GM23338 (cell line): ENCODE measurements around the gene SERPINA9. TPM values are rescaled to one million over a fixed set of nuclear protein-coding genes. Genes with fewer than 3 reads are reported as not detected.

Experiments used
- ATAC-seq: fragments of 200-7000 bp; cut with Tn5 transposase; 3 replicates; pipeline ENCODE4 v1.9.1; 2020
- DNase-seq: peaks from one replicate; pipeline ENCODE4 v3.0.0-alpha.2; 2015; ENCODE audit warnings: low spot score
- H2AFZ ChIP-seq: fragments of 200-600 bp; sonication (generic); 2 replicates; pipeline ENCODE4 v1.8.0; 2016; ENCODE audit warnings: antibody characterized with exemption, mild to moderate bottlenecking, moderate library complexity
- H3F3A ChIP-seq: fragments of 200-600 bp; sonication (generic); replicated peaks from 2 replicates; pipeline ENCODE4 v1.8.0; 2017; ENCODE audit warnings: antibody characterized with exemption, mixed run types, low read depth
- H3K27ac ChIP-seq: fragments of 200-600 bp; sonication (generic); 2 replicates; pipeline ENCODE4 v1.6.1; 2016; ENCODE audit warnings: low read depth
- H3K27me3 ChIP-seq: fragments of 200-600 bp; sonication (generic); 2 replicates; pipeline ENCODE4 v1.8.0; 2016; ENCODE audit warnings: mild to moderate bottlenecking, mixed run types, moderate library complexity; ENCODE audit not compliant: insufficient read depth
- H3K36me3 ChIP-seq: fragments of 200-600 bp; sonication (generic); 2 replicates; pipeline ENCODE4 v1.8.0; 2016; ENCODE audit warnings: mild to moderate bottlenecking; ENCODE audit not compliant: insufficient read depth
- H3K4me1 ChIP-seq: fragments of 200-600 bp; sonication (generic); 2 replicates; pipeline ENCODE4 v1.8.0; 2016; ENCODE audit warnings: mild to moderate bottlenecking, moderate library complexity; ENCODE audit not compliant: insufficient read depth
- H3K4me2 ChIP-seq: fragments of 200-600 bp; sonication (generic); 2 replicates; pipeline ENCODE4 v1.7.1; 2017; ENCODE audit warnings: mixed run types
- H3K4me3 ChIP-seq: fragments of 200-600 bp; sonication (generic); 2 replicates; pipeline ENCODE4 v1.6.1; 2016; ENCODE audit warnings: mixed run types
- H3K79me2 ChIP-seq: fragments of 200-600 bp; sonication (generic); replicated peaks from 2 replicates; pipeline ENCODE4 v1.8.0; 2017; ENCODE audit warnings: mild to moderate bottlenecking; ENCODE audit not compliant: insufficient read depth
- H3K9me2 ChIP-seq: fragments of 200-600 bp; sonication (generic); 2 replicates; pipeline ENCODE4 v1.8.0; 2017; ENCODE audit not compliant: insufficient read depth
- H4K20me1 ChIP-seq: fragments of 200-600 bp; sonication (generic); replicated peaks from 2 replicates; pipeline ENCODE4 v1.8.0; 2017; ENCODE audit warnings: mild to moderate bottlenecking; ENCODE audit not compliant: insufficient read depth
- H3K27ac Mint-ChIP-seq: 2 replicates; pipeline ENCODE4 v1.8.0; 2020; ENCODE audit warnings: inconsistent platforms, mild to moderate bottlenecking, moderate library complexity, mixed read lengths
- H3K27me3 Mint-ChIP-seq: 3 replicates; pipeline ENCODE4 v1.8.0; 2022; ENCODE audit warnings: low read depth, mild to moderate bottlenecking, moderate library complexity, mixed read lengths, inconsistent platforms; ENCODE audit not compliant: insufficient read depth, poor library complexity
- H3K36me3 Mint-ChIP-seq: 3 replicates; pipeline ENCODE4 v1.8.0; 2021; ENCODE audit warnings: low read depth, mild to moderate bottlenecking, inconsistent platforms, moderate library complexity, mixed read lengths
- H3K4me1 Mint-ChIP-seq: 3 replicates; pipeline ENCODE4 v1.8.0; 2020; ENCODE audit warnings: mild to moderate bottlenecking, inconsistent platforms, mixed read lengths
- H3K4me3 Mint-ChIP-seq: 3 replicates; pipeline ENCODE4 v1.8.0; 2021; ENCODE audit warnings: moderate library complexity, mild to moderate bottlenecking, inconsistent platforms, mixed read lengths
- H3K9me3 Mint-ChIP-seq: 3 replicates; pipeline ENCODE4 v1.8.0; 2020; ENCODE audit warnings: moderate library complexity, mild to moderate bottlenecking, inconsistent platforms, mixed read lengths
- CREB1 ChIP-seq: fragments of 250-450 bp; sonication (Bioruptor Pico); IDR thresholded peaks from 2 replicates; pipeline ENCODE4 v1.5.0; 2020; ENCODE audit warnings: low read depth, mild to moderate bottlenecking, moderate library complexity
- EZH2 ChIP-seq: fragments of 200-600 bp; sonication (generic); IDR thresholded peaks from one replicate; pipeline ENCODE4 v1.8.0; 2017; ENCODE audit warnings: antibody characterized with exemption, mild to moderate bottlenecking, low read depth; ENCODE audit not compliant: unreplicated experiment
- NANOG ChIP-seq: IDR thresholded peaks from 2 replicates; pipeline ENCODE4 v1.6.1; 2016; ENCODE audit warnings: antibody characterized with exemption, borderline replicate concordance
- POLR2AphosphoS5 ChIP-seq: IDR thresholded peaks from 2 replicates; pipeline ENCODE4 v1.6.1; 2016; ENCODE audit warnings: antibody characterized with exemption, low read depth
- ZNF114 ChIP-seq: fragments of 250-450 bp; sonication (Bioruptor Pico); IDR thresholded peaks from 2 replicates; pipeline ENCODE4 v1.5.0; 2020; ENCODE audit warnings: mild to moderate bottlenecking, moderate library complexity
- ZNF331 ChIP-seq: fragments of 250-450 bp; sonication (Bioruptor Pico); IDR thresholded peaks from 2 replicates; pipeline ENCODE4 v1.5.0; 2020; ENCODE audit warnings: low read depth, mild to moderate bottlenecking, moderate library complexity
- polyA plus RNA-seq: library from polyadenylated mRNA; unstranded; fragments of >200 nt; fragmentation: Nextera tagmentation; extraction: Ambion mirVana; gene quantifications from 2 replicates; pipeline ENCODE4 v1.2.1, GENCODE V29; 2016
- total RNA-seq: library from RNA; depleted of rRNA; stranded (reverse); fragments of >200 nt; shearing (Covaris generic); gene quantifications from 2 replicates; pipeline ENCODE4 v1.2.3, GENCODE V29; 2014
- TF ChIP-seq, protein P1 (sequence below): IDR thresholded peaks from 2 replicates; pipeline ENCODE4 v1.6.1; 2016; ENCODE audit warnings: antibody characterized with exemption
- TF ChIP-seq, protein P2 (sequence below), 2 experiments: fragments of 200-600 bp in 1 of 2; sonication (generic) in 1 of 2; conservative IDR thresholded peaks; 2 replicates each; pipeline versions ENCODE4 v1.5.1 to v1.6.1; 2016 to 2017; ENCODE audit warnings: antibody characterized with exemption in 2 of 2, low read depth in 2 of 2, mild to moderate bottlenecking in 2 of 2, moderate library complexity in 1 of 2
- TF ChIP-seq, protein P3 (sequence below): IDR thresholded peaks from one replicate; pipeline ENCODE4 v1.6.1; 2018; ENCODE audit warnings: antibody characterized with exemption; ENCODE audit not compliant: unreplicated experiment
- TF ChIP-seq, protein P4 (sequence below): fragments of 250-450 bp; sonication (Bioruptor Pico); IDR thresholded peaks from 2 replicates; pipeline ENCODE4 v1.5.0; 2020; ENCODE audit warnings: mild to moderate bottlenecking, moderate library complexity

Gene SERPINA9
- total and polyA plus RNA-seq, 2 experiments from 2014 or later, result not detected

GRCh38 chr14:94423453-94424056, 52.4 kb downstream of the SERPINA9 start:
- H3K9me3 Mint-ChIP-seq, result peaks cover 16% of the 10 kb centered on the region
- H2AFZ ChIP-seq, result peak overlapping the region; percentile 67; the same call in 1 of the 2 replicates
- no peaks in the 10 kb centered on the region for H3F3A ChIP-seq
- no peak overlapping the region for H3K27ac ChIP-seq
- DNase-seq (peak; percentile 95), ATAC-seq (peak; percentile 99)
- no peak overlapping the region for H3K4me2 ChIP-seq
- no peaks in the 10 kb centered on the region for H3K79me2 ChIP-seq
- H3K4me1 Mint-ChIP-seq, result peaks cover 2% of the 10 kb centered on the region; the same call in 2 of the 3 replicates
- peaks cover 4% of the 10 kb centered on the region for H3K27me3 Mint-ChIP-seq
- no peaks in the 10 kb centered on the region for H3K27me3 ChIP-seq
- no peaks in the 10 kb centered on the region for H3K9me2 ChIP-seq
- TF ChIP-seq EZH2 (no peak), CREB1 (0 out of 2 replicates have a peak, but pooled peaks have one; percentile 19), ZNF331 (CRISPR knock-in tag) (no peak), POLR2AphosphoS5 (no peak), ZNF114 (peak; percentile 71; the same call in 1 of the 2 replicates), NANOG (no peak)
- TF ChIP-seq, protein P1, sequence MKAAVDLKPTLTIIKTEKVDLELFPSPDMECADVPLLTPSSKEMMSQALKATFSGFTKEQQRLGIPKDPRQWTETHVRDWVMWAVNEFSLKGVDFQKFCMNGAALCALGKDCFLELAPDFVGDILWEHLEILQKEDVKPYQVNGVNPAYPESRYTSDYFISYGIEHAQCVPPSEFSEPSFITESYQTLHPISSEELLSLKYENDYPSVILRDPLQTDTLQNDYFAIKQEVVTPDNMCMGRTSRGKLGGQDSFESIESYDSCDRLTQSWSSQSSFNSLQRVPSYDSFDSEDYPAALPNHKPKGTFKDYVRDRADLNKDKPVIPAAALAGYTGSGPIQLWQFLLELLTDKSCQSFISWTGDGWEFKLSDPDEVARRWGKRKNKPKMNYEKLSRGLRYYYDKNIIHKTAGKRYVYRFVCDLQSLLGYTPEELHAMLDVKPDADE, result no peak
- TF ChIP-seq, protein P2, sequence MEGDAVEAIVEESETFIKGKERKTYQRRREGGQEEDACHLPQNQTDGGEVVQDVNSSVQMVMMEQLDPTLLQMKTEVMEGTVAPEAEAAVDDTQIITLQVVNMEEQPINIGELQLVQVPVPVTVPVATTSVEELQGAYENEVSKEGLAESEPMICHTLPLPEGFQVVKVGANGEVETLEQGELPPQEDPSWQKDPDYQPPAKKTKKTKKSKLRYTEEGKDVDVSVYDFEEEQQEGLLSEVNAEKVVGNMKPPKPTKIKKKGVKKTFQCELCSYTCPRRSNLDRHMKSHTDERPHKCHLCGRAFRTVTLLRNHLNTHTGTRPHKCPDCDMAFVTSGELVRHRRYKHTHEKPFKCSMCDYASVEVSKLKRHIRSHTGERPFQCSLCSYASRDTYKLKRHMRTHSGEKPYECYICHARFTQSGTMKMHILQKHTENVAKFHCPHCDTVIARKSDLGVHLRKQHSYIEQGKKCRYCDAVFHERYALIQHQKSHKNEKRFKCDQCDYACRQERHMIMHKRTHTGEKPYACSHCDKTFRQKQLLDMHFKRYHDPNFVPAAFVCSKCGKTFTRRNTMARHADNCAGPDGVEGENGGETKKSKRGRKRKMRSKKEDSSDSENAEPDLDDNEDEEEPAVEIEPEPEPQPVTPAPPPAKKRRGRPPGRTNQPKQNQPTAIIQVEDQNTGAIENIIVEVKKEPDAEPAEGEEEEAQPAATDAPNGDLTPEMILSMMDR (conservative IDR thresholded peaks at IDR 0.05; ENCODE audit: low read depth in 2 of 2), result peak; percentile 89 to 91
- TF ChIP-seq, protein P3, sequence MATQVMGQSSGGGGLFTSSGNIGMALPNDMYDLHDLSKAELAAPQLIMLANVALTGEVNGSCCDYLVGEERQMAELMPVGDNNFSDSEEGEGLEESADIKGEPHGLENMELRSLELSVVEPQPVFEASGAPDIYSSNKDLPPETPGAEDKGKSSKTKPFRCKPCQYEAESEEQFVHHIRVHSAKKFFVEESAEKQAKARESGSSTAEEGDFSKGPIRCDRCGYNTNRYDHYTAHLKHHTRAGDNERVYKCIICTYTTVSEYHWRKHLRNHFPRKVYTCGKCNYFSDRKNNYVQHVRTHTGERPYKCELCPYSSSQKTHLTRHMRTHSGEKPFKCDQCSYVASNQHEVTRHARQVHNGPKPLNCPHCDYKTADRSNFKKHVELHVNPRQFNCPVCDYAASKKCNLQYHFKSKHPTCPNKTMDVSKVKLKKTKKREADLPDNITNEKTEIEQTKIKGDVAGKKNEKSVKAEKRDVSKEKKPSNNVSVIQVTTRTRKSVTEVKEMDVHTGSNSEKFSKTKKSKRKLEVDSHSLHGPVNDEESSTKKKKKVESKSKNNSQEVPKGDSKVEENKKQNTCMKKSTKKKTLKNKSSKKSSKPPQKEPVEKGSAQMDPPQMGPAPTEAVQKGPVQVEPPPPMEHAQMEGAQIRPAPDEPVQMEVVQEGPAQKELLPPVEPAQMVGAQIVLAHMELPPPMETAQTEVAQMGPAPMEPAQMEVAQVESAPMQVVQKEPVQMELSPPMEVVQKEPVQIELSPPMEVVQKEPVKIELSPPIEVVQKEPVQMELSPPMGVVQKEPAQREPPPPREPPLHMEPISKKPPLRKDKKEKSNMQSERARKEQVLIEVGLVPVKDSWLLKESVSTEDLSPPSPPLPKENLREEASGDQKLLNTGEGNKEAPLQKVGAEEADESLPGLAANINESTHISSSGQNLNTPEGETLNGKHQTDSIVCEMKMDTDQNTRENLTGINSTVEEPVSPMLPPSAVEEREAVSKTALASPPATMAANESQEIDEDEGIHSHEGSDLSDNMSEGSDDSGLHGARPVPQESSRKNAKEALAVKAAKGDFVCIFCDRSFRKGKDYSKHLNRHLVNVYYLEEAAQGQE, result no peak
- TF ChIP-seq, protein P4, sequence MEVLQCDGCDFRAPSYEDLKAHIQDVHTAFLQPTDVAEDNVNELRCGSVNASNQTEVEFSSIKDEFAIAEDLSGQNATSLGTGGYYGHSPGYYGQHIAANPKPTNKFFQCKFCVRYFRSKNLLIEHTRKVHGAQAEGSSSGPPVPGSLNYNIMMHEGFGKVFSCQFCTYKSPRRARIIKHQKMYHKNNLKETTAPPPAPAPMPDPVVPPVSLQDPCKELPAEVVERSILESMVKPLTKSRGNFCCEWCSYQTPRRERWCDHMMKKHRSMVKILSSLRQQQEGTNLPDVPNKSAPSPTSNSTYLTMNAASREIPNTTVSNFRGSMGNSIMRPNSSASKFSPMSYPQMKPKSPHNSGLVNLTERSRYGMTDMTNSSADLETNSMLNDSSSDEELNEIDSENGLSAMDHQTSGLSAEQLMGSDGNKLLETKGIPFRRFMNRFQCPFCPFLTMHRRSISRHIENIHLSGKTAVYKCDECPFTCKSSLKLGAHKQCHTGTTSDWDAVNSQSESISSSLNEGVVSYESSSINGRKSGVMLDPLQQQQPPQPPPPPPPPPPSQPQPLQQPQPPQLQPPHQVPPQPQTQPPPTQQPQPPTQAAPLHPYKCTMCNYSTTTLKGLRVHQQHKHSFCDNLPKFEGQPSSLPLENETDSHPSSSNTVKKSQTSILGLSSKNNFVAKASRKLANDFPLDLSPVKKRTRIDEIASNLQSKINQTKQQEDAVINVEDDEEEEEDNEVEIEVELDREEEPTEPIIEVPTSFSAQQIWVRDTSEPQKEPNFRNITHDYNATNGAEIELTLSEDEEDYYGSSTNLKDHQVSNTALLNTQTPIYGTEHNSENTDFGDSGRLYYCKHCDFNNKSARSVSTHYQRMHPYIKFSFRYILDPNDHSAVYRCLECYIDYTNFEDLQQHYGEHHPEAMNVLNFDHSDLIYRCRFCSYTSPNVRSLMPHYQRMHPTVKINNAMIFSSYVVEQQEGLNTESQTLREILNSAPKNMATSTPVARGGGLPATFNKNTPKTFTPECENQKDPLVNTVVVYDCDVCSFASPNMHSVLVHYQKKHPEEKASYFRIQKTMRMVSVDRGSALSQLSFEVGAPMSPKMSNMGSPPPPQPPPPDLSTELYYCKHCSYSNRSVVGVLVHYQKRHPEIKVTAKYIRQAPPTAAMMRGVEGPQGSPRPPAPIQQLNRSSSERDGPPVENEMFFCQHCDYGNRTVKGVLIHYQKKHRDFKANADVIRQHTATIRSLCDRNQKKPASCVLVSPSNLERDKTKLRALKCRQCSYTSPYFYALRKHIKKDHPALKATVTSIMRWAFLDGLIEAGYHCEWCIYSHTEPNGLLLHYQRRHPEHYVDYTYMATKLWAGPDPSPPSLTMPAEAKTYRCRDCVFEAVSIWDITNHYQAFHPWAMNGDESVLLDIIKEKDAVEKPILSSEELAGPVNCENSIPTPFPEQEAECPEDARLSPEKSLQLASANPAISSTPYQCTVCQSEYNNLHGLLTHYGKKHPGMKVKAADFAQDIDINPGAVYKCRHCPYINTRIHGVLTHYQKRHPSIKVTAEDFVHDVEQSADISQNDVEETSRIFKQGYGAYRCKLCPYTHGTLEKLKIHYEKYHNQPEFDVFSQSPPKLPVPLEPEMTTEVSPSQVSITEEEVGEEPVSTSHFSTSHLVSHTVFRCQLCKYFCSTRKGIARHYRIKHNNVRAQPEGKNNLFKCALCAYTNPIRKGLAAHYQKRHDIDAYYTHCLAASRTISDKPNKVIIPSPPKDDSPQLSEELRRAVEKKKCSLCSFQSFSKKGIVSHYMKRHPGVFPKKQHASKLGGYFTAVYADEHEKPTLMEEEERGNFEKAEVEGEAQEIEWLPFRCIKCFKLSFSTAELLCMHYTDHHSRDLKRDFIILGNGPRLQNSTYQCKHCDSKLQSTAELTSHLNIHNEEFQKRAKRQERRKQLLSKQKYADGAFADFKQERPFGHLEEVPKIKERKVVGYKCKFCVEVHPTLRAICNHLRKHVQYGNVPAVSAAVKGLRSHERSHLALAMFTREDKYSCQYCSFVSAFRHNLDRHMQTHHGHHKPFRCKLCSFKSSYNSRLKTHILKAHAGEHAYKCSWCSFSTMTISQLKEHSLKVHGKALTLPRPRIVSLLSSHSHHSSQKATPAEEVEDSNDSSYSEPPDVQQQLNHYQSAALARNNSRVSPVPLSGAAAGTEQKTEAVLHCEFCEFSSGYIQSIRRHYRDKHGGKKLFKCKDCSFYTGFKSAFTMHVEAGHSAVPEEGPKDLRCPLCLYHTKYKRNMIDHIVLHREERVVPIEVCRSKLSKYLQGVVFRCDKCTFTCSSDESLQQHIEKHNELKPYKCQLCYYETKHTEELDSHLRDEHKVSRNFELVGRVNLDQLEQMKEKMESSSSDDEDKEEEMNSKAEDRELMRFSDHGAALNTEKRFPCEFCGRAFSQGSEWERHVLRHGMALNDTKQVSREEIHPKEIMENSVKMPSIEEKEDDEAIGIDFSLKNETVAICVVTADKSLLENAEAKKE, result peak; percentile 98
- peaks cover 7% of the 10 kb centered on the region; the same call in 2 of the 3 replicates for H3K36me3 Mint-ChIP-seq
- no peak overlapping the region for H3K4me3 ChIP-seq
- no peak overlapping the region for H3K27ac Mint-ChIP-seq
- no peaks in the 10 kb centered on the region for H4K20me1 ChIP-seq
- H3K4me1 ChIP-seq, result no peaks in the 10 kb centered on the region
- H3K36me3 ChIP-seq, result no peaks in the 10 kb centered on the region
- H3K4me3 Mint-ChIP-seq, result no peak overlapping the region
